DLD1 (cell line): ENCODE data around the gene PGK2.
"Not testable (repeated sequence)": the region's sequence is repeated elsewhere in the genome, so short reads cannot be mapped to it uniquely, and the experiment has no call there.

ENCODE experiments used
- in situ Hi-C: cut with HindIII; loops from 2 replicates; pipeline ENCODE4 v1.10.0; 2017; ENCODE audit warnings: low sequenced_read_pairs

The PGK2 gene

GRCh38 chr6:49787176-49787575 lies at the start of gene PGK2:
PGK2 (minus strand) TSS chr6:49787285; CDS start chr6:49787187, 98 bp downstream.
- in situ Hi-C loops: no loop called here

- in situ Hi-C loops: no loop called here
Measured at GRCh38 chr6:49835140-49835539, 48.1 kb upstream of the PGK2 start.

- in situ Hi-C loops: no loop called here
Measured at GRCh38 chr6:49833386-49833785, 46.3 kb upstream of the PGK2 start.

GRCh38 chr6:49826743-49827406 lies 39.8 kb upstream of the PGK2 start:
- in situ Hi-C loops: no loop called here

- in situ Hi-C loops: no loop called here
Measured at GRCh38 chr6:49815166-49815565, 28.1 kb upstream of the PGK2 start.

- in situ Hi-C loops: no loop called here
Measured at GRCh38 chr6:49813248-49813647, 26.2 kb upstream of the PGK2 start.

GRCh38 chr6:49806145-49806544 lies 19.1 kb upstream of the PGK2 start:
- in situ Hi-C loops: no loop called here

- in situ Hi-C loops: no loop called here
Measured at GRCh38 chr6:49805246-49805645, 18.2 kb upstream of the PGK2 start.

- in situ Hi-C loops: no loop called here
Measured at GRCh38 chr6:49801525-49801924, 14.4 kb upstream of the PGK2 start.

GRCh38 chr6:49799090-49799489 lies 12.0 kb upstream of the PGK2 start:
- in situ Hi-C loops: no loop called here

- in situ Hi-C loops: not testable (repeated sequence)
Measured at GRCh38 chr6:49796842-49797455, 9.9 kb upstream of the PGK2 start.

- in situ Hi-C loops: no loop called here
Measured at GRCh38 chr6:49790341-49790740, 3.3 kb upstream of the PGK2 start.

GRCh38 chr6:49784272-49784671 lies 2.8 kb downstream of the PGK2 start:
- in situ Hi-C loops: no loop called here

- in situ Hi-C loops: no loop called here
Measured at GRCh38 chr6:49782725-49783124, 4.4 kb downstream of the PGK2 start.

GRCh38 chr6:49782293-49782692 lies 4.8 kb downstream of the PGK2 start:
- in situ Hi-C loops: no loop called here

GRCh38 chr6:49776444-49776843 lies 10.6 kb downstream of the PGK2 start:
- in situ Hi-C loops: no loop called here

- in situ Hi-C loops: no loop called here
Measured at GRCh38 chr6:49775043-49775442, 12.0 kb downstream of the PGK2 start.

- in situ Hi-C loops: no loop called here
Measured at GRCh38 chr6:49772285-49772684, 14.8 kb downstream of the PGK2 start.

- in situ Hi-C loops: no loop called here
Measured at GRCh38 chr6:49766762-49767161, 20.3 kb downstream of the PGK2 start.

GRCh38 chr6:49764571-49765236 lies 22.4 kb downstream of the PGK2 start:
- in situ Hi-C loops: no loop called here

GRCh38 chr6:49744259-49744658 lies 42.8 kb downstream of the PGK2 start, which contains the start of gene CRISP3:
CRISP3 (minus strand) TSS chr6:49744388; CDS start chr6:49744367, 21 bp downstream.
- in situ Hi-C loops: no loop called here

- in situ Hi-C loops: no loop called here
Measured at GRCh38 chr6:49743429-49743828, 43.7 kb downstream of the PGK2 start.
